HCT116 (cell line): ENCODE data around the gene APBA2.
"Not testable (repeated sequence)": the region's sequence is repeated elsewhere in the genome, so short reads cannot be mapped to it uniquely, and the experiment has no call there.

Experiments
- CTCF ChIP-seq, 3 experiments: fragments of 200-600 bp in 1 of 3; sonication (generic) in 1 of 3; IDR thresholded peaks in 2 of 3; conservative IDR thresholded peaks in 1 of 3; 2 replicates each; pipeline ENCODE4 v1.5.1; 2012 to 2017; ENCODE audit warnings: low read depth in 2 of 3, low read length in 2 of 3, antibody characterized with exemption in 1 of 3, borderline replicate concordance in 1 of 3, control low read depth in 1 of 3, mild to moderate bottlenecking in 1 of 3, mixed read lengths in 1 of 3, mixed run types in 1 of 3, moderate library complexity in 1 of 3; ENCODE audit not compliant: insufficient read depth in 1 of 3
- POLR2A ChIP-seq: IDR thresholded peaks from 2 replicates; pipeline ENCODE4 v1.7.0; 2011; ENCODE audit warnings: borderline replicate concordance; ENCODE audit not compliant: insufficient read depth, insufficient read length; ENCODE audit errors: extremely low read depth

- TF ChIP-seq POLR2A; CTCF (IDR thresholded peaks at IDR 0.05 in 2 of 3, conservative IDR thresholded peaks at IDR 0.05 in 1 of 3; ENCODE audit: borderline replicate concordance in 1 of 3, insufficient read depth in 1 of 3, low read depth in 2 of 3, low read length in 2 of 3): not testable (repeated sequence)
Observed at GRCh38 chr15:28847247-28847646, 38.5 kb upstream of the APBA2 start.
